Prostate gland (tissue), 2 donors: ENCODE data around the gene SHC4.

Experiments used
- POLR2A ChIP-seq: fragments of 450-650 bp; IDR thresholded peaks from one replicate; pipeline ENCODE4 v1.6.1; 2016; ENCODE audit warnings: antibody characterized with exemption, mild to moderate bottlenecking
- POLR2AphosphoS5 ChIP-seq: sonication (generic); formaldehyde crosslinking; IDR thresholded peaks from one replicate; pipeline ENCODE4 v1.6.1; 2017; ENCODE audit warnings: antibody characterized with exemption
- TF ChIP-seq, protein P1 (sequence below), 4 experiments: fragments of 200-600 bp in 2 of 4; fragments of 450-650 bp in 2 of 4; sonication (generic) in 2 of 4; IDR thresholded peaks; 1 replicate in 3 of 4; 2 replicates in 1 of 4; pipeline ENCODE4 v1.5.1; 2016 to 2019; ENCODE audit warnings: antibody characterized with exemption in 4 of 4, mild to moderate bottlenecking in 2 of 4, moderate library complexity in 2 of 4

DNA sequence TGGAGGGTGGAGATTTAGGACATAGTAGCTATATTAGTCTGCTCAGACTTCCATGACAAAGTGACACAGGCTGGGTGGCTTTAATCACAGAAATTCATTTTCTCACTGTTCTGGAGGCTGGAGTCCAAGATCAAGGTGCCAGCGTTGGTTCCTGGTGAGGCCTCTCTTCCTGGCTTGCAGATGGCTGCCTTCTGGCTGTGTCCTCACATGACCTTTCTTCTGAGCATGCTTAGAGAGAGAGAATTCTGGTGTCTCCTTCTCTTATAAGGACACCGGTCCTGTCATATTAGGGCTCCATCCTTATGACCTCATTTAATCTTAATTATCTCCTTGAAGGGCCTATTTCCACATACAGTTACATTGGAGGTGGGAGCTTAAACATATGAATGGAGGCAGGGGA, 14.9 kb upstream of the SHC4 start:
- TF ChIP-seq, protein P1, sequence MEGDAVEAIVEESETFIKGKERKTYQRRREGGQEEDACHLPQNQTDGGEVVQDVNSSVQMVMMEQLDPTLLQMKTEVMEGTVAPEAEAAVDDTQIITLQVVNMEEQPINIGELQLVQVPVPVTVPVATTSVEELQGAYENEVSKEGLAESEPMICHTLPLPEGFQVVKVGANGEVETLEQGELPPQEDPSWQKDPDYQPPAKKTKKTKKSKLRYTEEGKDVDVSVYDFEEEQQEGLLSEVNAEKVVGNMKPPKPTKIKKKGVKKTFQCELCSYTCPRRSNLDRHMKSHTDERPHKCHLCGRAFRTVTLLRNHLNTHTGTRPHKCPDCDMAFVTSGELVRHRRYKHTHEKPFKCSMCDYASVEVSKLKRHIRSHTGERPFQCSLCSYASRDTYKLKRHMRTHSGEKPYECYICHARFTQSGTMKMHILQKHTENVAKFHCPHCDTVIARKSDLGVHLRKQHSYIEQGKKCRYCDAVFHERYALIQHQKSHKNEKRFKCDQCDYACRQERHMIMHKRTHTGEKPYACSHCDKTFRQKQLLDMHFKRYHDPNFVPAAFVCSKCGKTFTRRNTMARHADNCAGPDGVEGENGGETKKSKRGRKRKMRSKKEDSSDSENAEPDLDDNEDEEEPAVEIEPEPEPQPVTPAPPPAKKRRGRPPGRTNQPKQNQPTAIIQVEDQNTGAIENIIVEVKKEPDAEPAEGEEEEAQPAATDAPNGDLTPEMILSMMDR (IDR thresholded peaks at IDR 0.05), result no peak
- no peak for TF ChIP-seq POLR2A
- no peak for TF ChIP-seq POLR2AphosphoS5
